Measurements from ENCODE around the gene ETFRF1. TPM values are rescaled to one million over a fixed set of nuclear protein-coding genes. Genes with fewer than 3 reads are reported as not detected.

ETFRF1 gene
- total and polyA plus RNA-seq, 4 donors: 12.2 to 35.8 (median 25.3) TPM

GRCh38 chr12:25252946-25253345 lies 57.9 kb downstream of the ETFRF1 start:
- no peak for TF ChIP-seq CTCF (IDR thresholded peaks at IDR 0.05; ENCODE audit: control extremely low read depth, extremely low read depth)
- ATAC-seq (ENCODE audit: insufficient read depth, low FRiP score) (no peak), DNase-seq (no peak)
- Histone ChIP-seq H3K4me3 (no peak overlapping the region), H3K27ac (ENCODE audit: low read depth in 1 of 2, low read length in 1 of 2) (no peak overlapping the region), H3K9me3 (ENCODE audit: control insufficient read depth in 4 of 4, insufficient read depth in 3 of 4, low read length in 3 of 4) (no peaks in the 10 kb centered on the region), H3K9ac (ENCODE audit: insufficient read depth in 1 of 2, low read length in 2 of 2) (no peak overlapping the region), H3K36me3 (ENCODE audit: control insufficient read depth in 4 of 4, insufficient read depth in 4 of 4, low read length in 4 of 4) (no peaks in the 10 kb centered on the region), H3K4me1 (ENCODE audit: control insufficient read depth in 5 of 5, insufficient read depth in 5 of 5, low read length in 5 of 5) (peaks cover 0 to 22% (median 7%) of the 10 kb centered on the region in 5 donors), H3K27me3 (ENCODE audit: control insufficient read depth in 3 of 3, insufficient read depth in 3 of 3, low read length in 2 of 3) (no peaks in the 10 kb centered on the region)
- WGBS, 2 donors: 86 to 87% methylated on average over 3 of the region's 3 CpGs

- H3K9me3 ChIP-seq (ENCODE audit: control insufficient read depth in 4 of 4, insufficient read depth in 3 of 4, low read length in 3 of 4): no peaks in the 10 kb centered on the region
- TF ChIP-seq CTCF (IDR thresholded peaks at IDR 0.05; ENCODE audit: control extremely low read depth, extremely low read depth): no peak
- no peak overlapping the region for H3K27ac ChIP-seq (ENCODE audit: low read depth in 1 of 2, low read length in 1 of 2)
- H3K36me3 ChIP-seq (ENCODE audit: control insufficient read depth in 4 of 4, insufficient read depth in 4 of 4, low read length in 4 of 4): no peaks in the 10 kb centered on the region
- no peak for ATAC-seq (ENCODE audit: insufficient read depth, low FRiP score)
- H3K9ac ChIP-seq (ENCODE audit: insufficient read depth in 1 of 2, low read length in 2 of 2): no peak overlapping the region
- WGBS, 2 donors: 70 to 78% methylated on average over 5 of the region's 5 CpGs
- no peaks in the 10 kb centered on the region for H3K27me3 ChIP-seq (ENCODE audit: control insufficient read depth in 3 of 3, insufficient read depth in 3 of 3, low read length in 2 of 3)
- no peak overlapping the region for H3K4me3 ChIP-seq
- DNase-seq: no peak
- peaks cover 0 to 22% (median 7%) of the 10 kb centered on the region in 5 donors for H3K4me1 ChIP-seq (ENCODE audit: control insufficient read depth in 5 of 5, insufficient read depth in 5 of 5, low read length in 5 of 5)
These were observed 58.5 kb downstream of the ETFRF1 start for GRCh38 chr12:25253371-25254068.

GRCh38 chr12:25254271-25254880 lies 59.3 kb downstream of the ETFRF1 start:
- H3K4me3 ChIP-seq: no peak overlapping the region
- no peaks in the 10 kb centered on the region for H3K36me3 ChIP-seq (ENCODE audit: control insufficient read depth in 4 of 4, insufficient read depth in 4 of 4, low read length in 4 of 4)
- no peaks in the 10 kb centered on the region for H3K9me3 ChIP-seq (ENCODE audit: control insufficient read depth in 4 of 4, insufficient read depth in 3 of 4, low read length in 3 of 4)
- no peak overlapping the region for H3K9ac ChIP-seq (ENCODE audit: insufficient read depth in 1 of 2, low read length in 2 of 2)
- WGBS, 2 donors: 83 to 90% methylated on average over 4 of the region's 4 CpGs
- peaks cover 0 to 18% (median 5%) of the 10 kb centered on the region in 5 donors for H3K4me1 ChIP-seq (ENCODE audit: control insufficient read depth in 5 of 5, insufficient read depth in 5 of 5, low read length in 5 of 5)
- no peaks in the 10 kb centered on the region for H3K27me3 ChIP-seq (ENCODE audit: control insufficient read depth in 3 of 3, insufficient read depth in 3 of 3, low read length in 2 of 3)
- ATAC-seq (ENCODE audit: insufficient read depth, low FRiP score) (no peak), DNase-seq (no peak)
- TF ChIP-seq CTCF (IDR thresholded peaks at IDR 0.05; ENCODE audit: control extremely low read depth, extremely low read depth): no peak
- no peak overlapping the region for H3K27ac ChIP-seq (ENCODE audit: low read depth in 1 of 2, low read length in 1 of 2)

Other genes starting within 250 kb of the ETFRF1 start
- gene BCAT1, start 246.1 kb upstream of the ETFRF1 start, total RNA-seq: 10 to 100 TPM; 61.3 to 94.9 TPM
- gene BCAT1, start 246.1 kb upstream of the ETFRF1 start, polyA plus RNA-seq: 10 to 100 TPM; 11.7 to 20.5 TPM
- 10 to 100 TPM in 1 of 2 donors, 1 to 10 TPM in 1; 9.0 to 11.9 TPM for gene DNAI7, start 77 bp upstream of the ETFRF1 start, total RNA-seq
- gene DNAI7, start 77 bp upstream of the ETFRF1 start, polyA plus RNA-seq: 1 to 10 TPM; 2.0 to 2.5 TPM
- gene KRAS, start 55.7 kb downstream of the ETFRF1 start, total RNA-seq: 10 to 100 TPM; 22.1 to 30.4 TPM
- 10 to 100 TPM in 1 of 2 donors, 1 to 10 TPM in 1; 9.8 to 14.2 TPM for gene KRAS, start 55.7 kb downstream of the ETFRF1 start, polyA plus RNA-seq